ENCODE results near the gene GFAP.

The GFAP gene

GRCh38 chr17:44879376-44879775 lies 35.9 kb downstream of the GFAP start:
- Histone ChIP-seq H3K27me3 (ENCODE audit: control insufficient read depth, insufficient read depth, low read length, poor library complexity, severe bottlenecking) (no peaks in the 10 kb centered on the region), H3K4me1 (ENCODE audit: control insufficient read depth, insufficient read depth, low read length) (no peaks in the 10 kb centered on the region), H3K9me3 (ENCODE audit: control insufficient read depth, low read length) (no peaks in the 10 kb centered on the region), H3K36me3 (ENCODE audit: control insufficient read depth, insufficient read depth, low read length) (peaks cover 26% of the 10 kb centered on the region), H3K4me3 (ENCODE audit: insufficient read depth, low read depth, low read length) (no peak overlapping the region), H3K27ac (ENCODE audit: insufficient read depth, low read depth, low read length, poor library complexity, severe bottlenecking) (no peak overlapping the region)
- WGBS, 2 experiments: 94% methylated on average over 6 of the region's 6 CpGs

- Histone ChIP-seq H3K36me3 (ENCODE audit: control insufficient read depth, insufficient read depth, low read length) (peaks cover 23% of the 10 kb centered on the region), H3K4me1 (ENCODE audit: control insufficient read depth, insufficient read depth, low read length) (no peaks in the 10 kb centered on the region), H3K9me3 (ENCODE audit: control insufficient read depth, low read length) (no peaks in the 10 kb centered on the region), H3K27me3 (ENCODE audit: control insufficient read depth, insufficient read depth, low read length, poor library complexity, severe bottlenecking) (no peaks in the 10 kb centered on the region), H3K4me3 (ENCODE audit: insufficient read depth, low read depth, low read length) (no peak overlapping the region), H3K27ac (ENCODE audit: insufficient read depth, low read depth, low read length, poor library complexity, severe bottlenecking) (no peak overlapping the region)
- 74 to 76% methylated on average over 6 of the region's 6 CpGs for WGBS, 2 experiments
Observed at GRCh38 chr17:44878627-44879221, 36.6 kb downstream of the GFAP start.

DNA sequence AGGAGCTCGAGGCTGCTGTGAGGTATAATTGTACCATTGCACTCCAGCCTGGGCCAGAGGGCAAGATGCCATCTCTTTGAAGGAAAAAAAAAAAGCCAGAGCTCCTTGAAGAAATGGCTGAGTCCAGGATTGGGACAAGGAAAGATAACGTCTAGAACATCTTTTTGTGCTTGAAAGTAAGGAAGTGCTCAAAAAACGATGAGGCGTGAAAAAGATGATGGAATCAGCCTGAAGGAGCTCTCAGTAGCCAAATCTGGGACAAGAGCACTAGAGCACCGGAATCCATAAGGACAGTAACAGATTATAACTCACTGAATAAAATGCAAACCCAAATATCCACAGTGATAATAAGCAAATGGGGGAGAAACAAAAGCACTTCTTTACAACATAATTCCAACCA lies 38.2 kb downstream of the GFAP start:
- WGBS, 2 experiments: 90 to 95% methylated on average over 5 of the region's 5 CpGs
- Histone ChIP-seq H3K27me3 (ENCODE audit: control insufficient read depth, insufficient read depth, low read length, poor library complexity, severe bottlenecking) (no peaks in the 10 kb centered on the region), H3K4me1 (ENCODE audit: control insufficient read depth, insufficient read depth, low read length) (no peaks in the 10 kb centered on the region), H3K4me3 (ENCODE audit: insufficient read depth, low read depth, low read length) (no peak overlapping the region), H3K36me3 (ENCODE audit: control insufficient read depth, insufficient read depth, low read length) (peaks cover 13% of the 10 kb centered on the region), H3K27ac (ENCODE audit: insufficient read depth, low read depth, low read length, poor library complexity, severe bottlenecking) (no peak overlapping the region), H3K9me3 (ENCODE audit: control insufficient read depth, low read length) (no peaks in the 10 kb centered on the region)

- H3K4me1 ChIP-seq (ENCODE audit: control insufficient read depth, insufficient read depth, low read length): no peaks in the 10 kb centered on the region
- WGBS, 2 experiments: 95 to 98% methylated on average over 6 of the region's 6 CpGs
- no peak overlapping the region for H3K4me3 ChIP-seq (ENCODE audit: insufficient read depth, low read depth, low read length)
- peaks cover 24% of the 10 kb centered on the region for H3K36me3 ChIP-seq (ENCODE audit: control insufficient read depth, insufficient read depth, low read length)
- H3K27me3 ChIP-seq (ENCODE audit: control insufficient read depth, insufficient read depth, low read length, poor library complexity, severe bottlenecking): no peaks in the 10 kb centered on the region
- no peaks in the 10 kb centered on the region for H3K9me3 ChIP-seq (ENCODE audit: control insufficient read depth, low read length)
- H3K27ac ChIP-seq (ENCODE audit: insufficient read depth, low read depth, low read length, poor library complexity, severe bottlenecking): no peak overlapping the region
Observed at GRCh38 chr17:44875761-44876160, 39.5 kb downstream of the GFAP start.

- Histone ChIP-seq H3K27ac (ENCODE audit: insufficient read depth, low read depth, low read length, poor library complexity, severe bottlenecking) (no peak overlapping the region), H3K4me1 (ENCODE audit: control insufficient read depth, insufficient read depth, low read length) (no peaks in the 10 kb centered on the region), H3K4me3 (ENCODE audit: insufficient read depth, low read depth, low read length) (no peak overlapping the region), H3K36me3 (ENCODE audit: control insufficient read depth, insufficient read depth, low read length) (peaks cover 24% of the 10 kb centered on the region), H3K27me3 (ENCODE audit: control insufficient read depth, insufficient read depth, low read length, poor library complexity, severe bottlenecking) (no peaks in the 10 kb centered on the region), H3K9me3 (ENCODE audit: control insufficient read depth, low read length) (no peaks in the 10 kb centered on the region)
- 95 to 96% methylated on average over 9 of the region's 9 CpGs for WGBS, 2 experiments
Observed at GRCh38 chr17:44872131-44872768, 43.0 kb downstream of the GFAP start.

DNA sequence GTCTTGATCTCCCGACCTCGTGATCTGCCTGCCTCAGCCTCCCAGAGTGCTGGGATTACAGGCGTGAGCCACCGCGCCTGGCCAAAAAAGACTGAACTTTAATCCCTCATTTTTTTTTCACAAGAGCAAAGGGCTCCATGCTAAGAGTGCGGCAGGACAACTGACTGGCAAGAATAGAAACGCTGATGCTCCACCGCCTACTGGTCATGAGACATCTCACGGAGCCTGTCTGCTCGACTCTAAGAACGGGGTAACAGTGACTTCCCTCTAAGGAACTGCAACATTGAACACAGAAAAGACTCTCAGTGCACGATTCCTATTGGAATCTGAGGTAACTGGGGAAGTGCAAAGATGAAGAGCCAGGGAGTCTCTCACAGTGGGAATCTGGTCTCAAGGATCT lies 43.7 kb downstream of the GFAP start:
- H3K36me3 ChIP-seq (ENCODE audit: control insufficient read depth, insufficient read depth, low read length): peaks cover 24% of the 10 kb centered on the region
- H3K27me3 ChIP-seq (ENCODE audit: control insufficient read depth, insufficient read depth, low read length, poor library complexity, severe bottlenecking): no peaks in the 10 kb centered on the region
- no peaks in the 10 kb centered on the region for H3K4me1 ChIP-seq (ENCODE audit: control insufficient read depth, insufficient read depth, low read length)
- whole genome bisulfite sequencing, 2 experiments: 94 to 96% methylated on average over 12 of the region's 12 CpGs
- no peaks in the 10 kb centered on the region for H3K9me3 ChIP-seq (ENCODE audit: control insufficient read depth, low read length)
- H3K4me3 ChIP-seq (ENCODE audit: insufficient read depth, low read depth, low read length): no peak overlapping the region
- H3K27ac ChIP-seq (ENCODE audit: insufficient read depth, low read depth, low read length, poor library complexity, severe bottlenecking): no peak overlapping the region

- Histone ChIP-seq H3K9me3 (ENCODE audit: control insufficient read depth, low read length) (no peaks in the 10 kb centered on the region), H3K4me1 (ENCODE audit: control insufficient read depth, insufficient read depth, low read length) (no peaks in the 10 kb centered on the region), H3K36me3 (ENCODE audit: control insufficient read depth, insufficient read depth, low read length) (peaks cover 25% of the 10 kb centered on the region), H3K27ac (ENCODE audit: insufficient read depth, low read depth, low read length, poor library complexity, severe bottlenecking) (no peak overlapping the region), H3K4me3 (ENCODE audit: insufficient read depth, low read depth, low read length) (no peak overlapping the region), H3K27me3 (ENCODE audit: control insufficient read depth, insufficient read depth, low read length, poor library complexity, severe bottlenecking) (no peaks in the 10 kb centered on the region)
- WGBS, 2 experiments: 89 to 96% methylated on average over 3 of the region's 3 CpGs
Observed at GRCh38 chr17:44867841-44868240, 47.5 kb downstream of the GFAP start.

- no peak overlapping the region for H3K27ac ChIP-seq (ENCODE audit: insufficient read depth, low read depth, low read length, poor library complexity, severe bottlenecking)
- H3K27me3 ChIP-seq (ENCODE audit: control insufficient read depth, insufficient read depth, low read length, poor library complexity, severe bottlenecking): no peaks in the 10 kb centered on the region
- H3K36me3 ChIP-seq (ENCODE audit: control insufficient read depth, insufficient read depth, low read length): peaks cover 23% of the 10 kb centered on the region
- WGBS, 2 experiments: 94 to 95% methylated on average over 6 of the region's 6 CpGs
- H3K4me1 ChIP-seq (ENCODE audit: control insufficient read depth, insufficient read depth, low read length): no peaks in the 10 kb centered on the region
- H3K4me3 ChIP-seq (ENCODE audit: insufficient read depth, low read depth, low read length): no peak overlapping the region
- H3K9me3 ChIP-seq (ENCODE audit: control insufficient read depth, low read length): no peaks in the 10 kb centered on the region
Observed at GRCh38 chr17:44865931-44866330, 49.4 kb downstream of the GFAP start.

GRCh38 chr17:44865231-44865660 lies 50.1 kb downstream of the GFAP start:
- WGBS, 2 experiments: 100% methylated on average over 1 of the region's 1 CpG; no CpG with 5 or more reads in 1 of the 2 experiments
- Histone ChIP-seq H3K4me3 (ENCODE audit: insufficient read depth, low read depth, low read length) (no peak overlapping the region), H3K36me3 (ENCODE audit: control insufficient read depth, insufficient read depth, low read length) (peaks cover 27% of the 10 kb centered on the region)

DNA sequence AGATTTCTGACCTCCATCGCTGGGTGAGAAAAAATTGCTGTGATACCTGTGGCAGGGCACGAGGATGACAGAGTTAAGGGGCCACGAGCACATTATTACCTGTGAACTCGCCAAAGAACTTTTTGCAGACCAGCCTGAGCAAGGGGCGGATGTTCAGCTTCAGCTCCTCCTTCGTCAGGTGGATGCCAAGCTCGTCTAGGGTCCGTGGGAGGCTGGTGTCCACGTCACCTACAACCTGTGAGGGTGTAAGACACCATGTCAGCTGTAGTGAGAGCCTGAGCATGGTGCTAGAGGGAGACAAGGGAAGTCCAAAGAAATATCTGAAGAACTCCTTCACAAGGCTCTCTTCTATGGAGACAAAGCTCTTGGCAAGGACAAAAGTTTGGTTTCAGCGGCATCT lies 50.5 kb downstream of the GFAP start:
- H3K27ac ChIP-seq (ENCODE audit: insufficient read depth, low read depth, low read length, poor library complexity, severe bottlenecking): no peak overlapping the region
- no peak overlapping the region for H3K4me3 ChIP-seq (ENCODE audit: insufficient read depth, low read depth, low read length)
- H3K9me3 ChIP-seq (ENCODE audit: control insufficient read depth, low read length): no peaks in the 10 kb centered on the region
- no peaks in the 10 kb centered on the region for H3K27me3 ChIP-seq (ENCODE audit: control insufficient read depth, insufficient read depth, low read length, poor library complexity, severe bottlenecking)
- 89 to 90% methylated on average over 10 of the region's 10 CpGs for WGBS, 2 experiments
- H3K4me1 ChIP-seq (ENCODE audit: control insufficient read depth, insufficient read depth, low read length): no peaks in the 10 kb centered on the region
- H3K36me3 ChIP-seq (ENCODE audit: control insufficient read depth, insufficient read depth, low read length): peaks cover 31% of the 10 kb centered on the region

More at GRCh38 chr17:44865231-44865660, 50.1 kb downstream of the GFAP start:
- no peaks in the 10 kb centered on the region for H3K9me3 ChIP-seq (ENCODE audit: control insufficient read depth, low read length)
- no peak overlapping the region for H3K27ac ChIP-seq (ENCODE audit: insufficient read depth, low read depth, low read length, poor library complexity, severe bottlenecking)
- H3K4me1 ChIP-seq (ENCODE audit: control insufficient read depth, insufficient read depth, low read length): no peaks in the 10 kb centered on the region
- no peaks in the 10 kb centered on the region for H3K27me3 ChIP-seq (ENCODE audit: control insufficient read depth, insufficient read depth, low read length, poor library complexity, severe bottlenecking)
